Naive B cell (primary cell): ENCODE results near the gene BTBD9. TPM values are rescaled to one million over a fixed set of nuclear protein-coding genes. Genes with fewer than 3 reads are reported as not detected.
A peak's percentile ranks its signal among the peaks of the same experiment; 100 is the strongest.

Experiments
- ATAC-seq, 2 donors: fragments of 150-1000 bp; cut with Tn5 transposase; 2 replicates each; pipeline ENCODE4 v1.10.0; 2021; ENCODE audit warnings: low read depth in 2 of 2, mild to moderate bottlenecking in 2 of 2, moderate library complexity in 2 of 2
- DNase-seq: peaks from one replicate; pipeline ENCODE4 v3.0.0; 2022
- H3K27ac Mint-ChIP-seq, 6 donors: one replicate each; pipeline ENCODE4 v1.8.0; 2020 to 2022; ENCODE audit warnings: mild to moderate bottlenecking in 6 of 6, mixed read lengths in 6 of 6, moderate library complexity in 5 of 6, inconsistent platforms in 2 of 6
- H3K27me3 Mint-ChIP-seq, 3 donors: one replicate each; pipeline ENCODE4 v1.8.0; 2021 to 2022; ENCODE audit warnings: mixed read lengths in 3 of 3, mild to moderate bottlenecking in 1 of 3
- H3K36me3 Mint-ChIP-seq, 2 donors: one replicate each; pipeline ENCODE4 v1.8.0; 2020 to 2022; ENCODE audit warnings: mixed read lengths in 2 of 2, inconsistent platforms in 1 of 2, mild to moderate bottlenecking in 1 of 2
- H3K4me1 Mint-ChIP-seq, 3 donors: one replicate each; pipeline ENCODE4 v1.8.0; 2020 to 2022; ENCODE audit warnings: mixed read lengths in 3 of 3, inconsistent platforms in 1 of 3, mild to moderate bottlenecking in 1 of 3, moderate library complexity in 1 of 3
- H3K4me3 Mint-ChIP-seq, 8 donors: one replicate each; pipeline ENCODE4 v1.8.0; 2020 to 2022; ENCODE audit warnings: mild to moderate bottlenecking in 8 of 8, mixed read lengths in 8 of 8, moderate library complexity in 8 of 8, inconsistent platforms in 2 of 8
- H3K9me3 Mint-ChIP-seq, 7 donors: one replicate each; pipeline ENCODE4 v1.8.0; 2020 to 2022; ENCODE audit warnings: mixed read lengths in 7 of 7, mild to moderate bottlenecking in 5 of 7, inconsistent platforms in 2 of 7, moderate library complexity in 1 of 7
- polyA plus RNA-seq, 6 donors: library from polyadenylated mRNA; unstranded; fragments of 300-500 nt; fragmentation: Illumina TruSeq; gene quantifications; one replicate each; pipeline ENCODE4 v1.2.3, GENCODE V29; 2021; ENCODE audit warnings: low read depth in 6 of 6

BTBD9 gene
- polyA plus RNA-seq = 10 to 100 TPM in 5 of 6 donors, 1 to 10 TPM in 1; 3.5 to 29.1 (median 20.2) TPM

- Mint-ChIP-seq H3K4me3 (peak within 1 kb of the TSS; percentile 88 to 97 (median 93)), H3K27ac (peak within 1 kb of the TSS; percentile 95 to 99 (median 98)), H3K9me3 (no peaks in the 10 kb centered on the region), H3K36me3 (peaks cover 0 to 5% of the 10 kb centered on the region in 2 donors), H3K4me1 (peaks cover 31 to 58% (median 54%) of the 10 kb centered on the region in 3 donors), H3K27me3 (no peaks in the 10 kb centered on the region)
- ATAC-seq (peak; percentile 86 to 89), DNase-seq (peak; percentile 92)
Measured at GRCh38 chr6:38639498-38640215, at the start of gene BTBD9. Gene BTBD9, minus strand, starts transcription at chr6:38639929.

GRCh38 chr6:38688579-38689087 is 48.9 kb upstream of the BTBD9 start:
- H3K27me3 Mint-ChIP-seq = no peaks in the 10 kb centered on the region
- H3K27ac Mint-ChIP-seq = peak overlapping the region; percentile 60 to 92 (median 84)
- ATAC-seq (peak; percentile 90), DNase-seq (peak; percentile 22)
- H3K4me1 Mint-ChIP-seq = peaks cover 27 to 56% (median 52%) of the 10 kb centered on the region in 3 donors
- no peaks in the 10 kb centered on the region for H3K9me3 Mint-ChIP-seq
- peaks cover 0 to 8% of the 10 kb centered on the region in 2 donors for H3K36me3 Mint-ChIP-seq
- H3K4me3 Mint-ChIP-seq = peak overlapping the region in 7 of 8 donors; percentile 50 to 85 (median 75)

GRCh38 chr6:38687549-38687948 is 47.8 kb upstream of the BTBD9 start:
- Mint-ChIP-seq H3K4me1 (peaks cover 21 to 52% (median 41%) of the 10 kb centered on the region in 3 donors), H3K27ac (peak overlapping the region in 3 of 6 donors; percentile 55 to 76 (median 60)), H3K9me3 (no peaks in the 10 kb centered on the region), H3K36me3 (peaks cover 0 to 8% of the 10 kb centered on the region in 2 donors), H3K27me3 (no peaks in the 10 kb centered on the region), H3K4me3 (no peak overlapping the region)
- DNase-seq (no peak), ATAC-seq (no peak)

GRCh38 chr6:38687043-38687353 is 47.3 kb upstream of the BTBD9 start:
- Mint-ChIP-seq H3K36me3 (peaks cover 1 to 10% of the 10 kb centered on the region in 2 donors), H3K4me1 (peaks cover 22 to 50% (median 42%) of the 10 kb centered on the region in 3 donors), H3K9me3 (no peaks in the 10 kb centered on the region), H3K27me3 (no peaks in the 10 kb centered on the region), H3K27ac (peak overlapping the region in 5 of 6 donors; percentile 6 to 76 (median 55)), H3K4me3 (peak overlapping the region in 1 of 8 donors; percentile 38)
- DNase-seq (no peak), ATAC-seq (no peak)

- Mint-ChIP-seq H3K4me1 (peaks cover 25 to 54% (median 48%) of the 10 kb centered on the region in 3 donors), H3K36me3 (peaks cover 7 to 15% of the 10 kb centered on the region in 2 donors), H3K9me3 (no peaks in the 10 kb centered on the region), H3K27ac (peak overlapping the region in 3 of 6 donors; percentile 60 to 76 (median 68)), H3K4me3 (no peak overlapping the region), H3K27me3 (no peaks in the 10 kb centered on the region)
- no peak for ATAC-seq
- no peak for DNase-seq
Measured at GRCh38 chr6:38686270-38687042, 46.7 kb upstream of the BTBD9 start.

- H3K4me3 Mint-ChIP-seq = no peak overlapping the region
- no peak for DNase-seq
- H3K4me1 Mint-ChIP-seq = peaks cover 25 to 46% (median 44%) of the 10 kb centered on the region in 3 donors
- no peaks in the 10 kb centered on the region for H3K27me3 Mint-ChIP-seq
- peak overlapping the region in 3 of 6 donors; percentile 1 to 70 (median 10) for H3K27ac Mint-ChIP-seq
- no peaks in the 10 kb centered on the region for H3K9me3 Mint-ChIP-seq
- no peak for ATAC-seq
- peaks cover 8 to 16% of the 10 kb centered on the region in 2 donors for H3K36me3 Mint-ChIP-seq
Measured at GRCh38 chr6:38684904-38685303, 45.2 kb upstream of the BTBD9 start.

GRCh38 chr6:38684237-38684636 is 44.5 kb upstream of the BTBD9 start:
- DNase-seq = no peak
- peak overlapping the region in 1 of 6 donors; percentile 65 for H3K27ac Mint-ChIP-seq
- H3K9me3 Mint-ChIP-seq = no peaks in the 10 kb centered on the region
- no peak for ATAC-seq
- peaks cover 22 to 40% (median 39%) of the 10 kb centered on the region in 3 donors for H3K4me1 Mint-ChIP-seq
- no peaks in the 10 kb centered on the region for H3K27me3 Mint-ChIP-seq
- H3K36me3 Mint-ChIP-seq = peaks cover 8 to 16% of the 10 kb centered on the region in 2 donors
- no peak overlapping the region for H3K4me3 Mint-ChIP-seq

- H3K27ac Mint-ChIP-seq = peak overlapping the region in 4 of 6 donors; percentile 60 to 89 (median 77)
Measured at GRCh38 chr6:38681850-38682249, 42.1 kb upstream of the BTBD9 start.

GRCh38 chr6:38679668-38680067 is 39.9 kb upstream of the BTBD9 start:
- ATAC-seq = no peak
- H3K4me3 Mint-ChIP-seq = peak overlapping the region in 1 of 8 donors; percentile 33
- peaks cover 36 to 46% (median 44%) of the 10 kb centered on the region in 3 donors for H3K4me1 Mint-ChIP-seq
- peak overlapping the region in 2 of 6 donors; percentile 26 to 63 for H3K27ac Mint-ChIP-seq
- no peak for DNase-seq
- no peaks in the 10 kb centered on the region for H3K27me3 Mint-ChIP-seq
- H3K9me3 Mint-ChIP-seq = peaks cover 0 to 7% (median 3%) of the 10 kb centered on the region in 7 donors
- H3K36me3 Mint-ChIP-seq = peaks cover 32 to 33% of the 10 kb centered on the region in 2 donors

More at GRCh38 chr6:38681850-38682249, 42.1 kb upstream of the BTBD9 start:
- Mint-ChIP-seq H3K4me1 (peaks cover 24 to 43% (median 41%) of the 10 kb centered on the region in 3 donors), H3K27me3 (no peaks in the 10 kb centered on the region), H3K4me3 (peak overlapping the region in 2 of 8 donors; percentile 32 to 41), H3K36me3 (peaks cover 17 to 25% of the 10 kb centered on the region in 2 donors), H3K9me3 (peaks cover 0 to 3% (median 0%) of the 10 kb centered on the region in 7 donors)
- ATAC-seq (no peak), DNase-seq (no peak)

- DNase-seq = no peak
- peak overlapping the region; percentile 33 to 89 (median 78) for H3K4me3 Mint-ChIP-seq
- ATAC-seq = peak; percentile 43 to 57
- H3K27ac Mint-ChIP-seq = peak overlapping the region; percentile 63 to 98 (median 96)
- H3K9me3 Mint-ChIP-seq = peaks cover 0 to 17% (median 6%) of the 10 kb centered on the region in 7 donors
- peaks cover 32 to 37% of the 10 kb centered on the region in 2 donors for H3K36me3 Mint-ChIP-seq
- H3K27me3 Mint-ChIP-seq = no peaks in the 10 kb centered on the region
- peaks cover 47 to 59% (median 58%) of the 10 kb centered on the region in 3 donors for H3K4me1 Mint-ChIP-seq
Measured at GRCh38 chr6:38678178-38678760, 38.5 kb upstream of the BTBD9 start.

GRCh38 chr6:38676974-38677544 is 37.3 kb upstream of the BTBD9 start:
- Mint-ChIP-seq H3K27me3 (no peaks in the 10 kb centered on the region), H3K4me3 (peak overlapping the region; percentile 11 to 84 (median 68)), H3K4me1 (peaks cover 53 to 66% (median 66%) of the 10 kb centered on the region in 3 donors), H3K27ac (peak overlapping the region; percentile 63 to 97 (median 89)), H3K36me3 (peaks cover 30 to 36% of the 10 kb centered on the region in 2 donors), H3K9me3 (peaks cover 0 to 17% (median 6%) of the 10 kb centered on the region in 7 donors)
- ATAC-seq = peak; percentile 5 to 25
- no peak for DNase-seq

GRCh38 chr6:38676236-38676973 is 36.7 kb upstream of the BTBD9 start:
- Mint-ChIP-seq H3K9me3 (peaks cover 0 to 17% (median 6%) of the 10 kb centered on the region in 7 donors), H3K27ac (peak overlapping the region; percentile 63 to 97 (median 89)), H3K36me3 (peaks cover 24 to 30% of the 10 kb centered on the region in 2 donors), H3K4me1 (peaks cover 52 to 63% (median 62%) of the 10 kb centered on the region in 3 donors), H3K4me3 (peak overlapping the region; percentile 11 to 84 (median 68)), H3K27me3 (no peaks in the 10 kb centered on the region)
- DNase-seq (peak; percentile 30), ATAC-seq (peak; percentile 35 to 46)
